Caco-2 (cell line): ENCODE data around the gene OR7G3. TPM values are rescaled to one million over a fixed set of nuclear protein-coding genes. Genes with fewer than 3 reads are reported as not detected.

Source experiments
- BruUV-seq: library from RNA; stranded (reverse); fragments of 400-500 nt; replicated peaks from 2 replicates; lab custom pipeline; 2021; lab: Mats Ljungman, UMichigan
- CTCF ChIA-PET: fragments of 300-600 bp; sonication (Branson Sonifier 250); formaldehyde crosslinking; loops from one replicate; lab custom pipeline; 2022; ENCODE audit warnings: antibody characterized with exemption; lab: Charles Lee
- POLR2A ChIA-PET: fragments of 300-600 bp; sonication (Branson Sonifier 250); formaldehyde crosslinking; loops from one replicate; lab custom pipeline; 2022; ENCODE audit warnings: antibody characterized with exemption; lab: Charles Lee
- DNase-seq, 2 experiments: peaks; one replicate each; pipeline versions ENCODE4 v3.0.0 to v3.0.0-alpha.2; 2020 to 2022
- H3K27me3 ChIP-seq: replicated peaks from 2 replicates; pipeline ENCODE4 v1.6.0; 2011; ENCODE audit warnings: low read length; ENCODE audit not compliant: control insufficient read depth, insufficient read depth
- H3K36me3 ChIP-seq: 2 replicates; pipeline ENCODE4 v1.5.1; 2011; ENCODE audit warnings: low read length; ENCODE audit not compliant: control insufficient read depth, insufficient read depth
- H3K4me1 ChIP-seq: fragments of 250-450 bp; sonication (Bioruptor Pico); 2 replicates; pipeline ENCODE4 v1.5.1; 2020; ENCODE audit warnings: mild to moderate bottlenecking
- H3K4me3 ChIP-seq: 2 replicates; pipeline ENCODE4 v1.5.1; 2011; ENCODE audit warnings: low read depth, mild to moderate bottlenecking, control low read depth, low read length
- H3K9me3 ChIP-seq: fragments of 250-450 bp; sonication (Bioruptor Pico); 2 replicates; pipeline ENCODE4 v1.5.1; 2020; ENCODE audit warnings: mild to moderate bottlenecking, moderate library complexity
- H3K27ac Mint-ChIP-seq: one replicate; pipeline ENCODE4 v1.8.0; 2022; ENCODE audit warnings: mixed read lengths; ENCODE audit not compliant: unreplicated experiment
- H3K27me3 Mint-ChIP-seq: one replicate; pipeline ENCODE4 v1.8.0; 2022; ENCODE audit warnings: mixed read lengths; ENCODE audit not compliant: insufficient read depth, unreplicated experiment
- H3K36me3 Mint-ChIP-seq: one replicate; pipeline ENCODE4 v1.8.0; 2022; ENCODE audit warnings: mild to moderate bottlenecking, mixed read lengths; ENCODE audit not compliant: insufficient read depth, unreplicated experiment
- H3K4me1 Mint-ChIP-seq: one replicate; pipeline ENCODE4 v1.8.0; 2022; ENCODE audit warnings: low read depth, mixed read lengths; ENCODE audit not compliant: unreplicated experiment
- H3K4me3 Mint-ChIP-seq: one replicate; pipeline ENCODE4 v1.8.0; 2022; ENCODE audit warnings: mild to moderate bottlenecking, moderate library complexity, mixed read lengths; ENCODE audit not compliant: unreplicated experiment
- H3K9me3 Mint-ChIP-seq: one replicate; pipeline ENCODE4 v1.8.0; 2022; ENCODE audit warnings: mixed read lengths; ENCODE audit not compliant: unreplicated experiment
- CTCF ChIP-seq, 2 experiments: fragments of 200-600 bp in 1 of 2; IDR thresholded peaks; 1 replicate in 1 of 2; 2 replicates in 1 of 2; pipeline versions ENCODE4 v1.5.1 to v1.8.0; 2011 to 2022; ENCODE audit warnings: antibody characterized with exemption in 1 of 2, control low read depth in 1 of 2, inconsistent platforms in 1 of 2, low read depth in 1 of 2, low read length in 1 of 2, mild to moderate bottlenecking in 1 of 2, moderate library complexity in 1 of 2; ENCODE audit not compliant: insufficient read depth in 1 of 2, severe bottlenecking in 1 of 2, unreplicated experiment in 1 of 2
- intact Hi-C: fragments of 100-400 bp; cut with micrococcal nuclease; formaldehyde crosslinking; loops from one replicate; pipeline ENCODE4 v1.10.0; 2022; ENCODE audit not compliant: unreplicated experiment
- total RNA-seq: library from RNA; stranded (reverse); gene quantifications from 2 replicates; pipeline ENCODE4 v1.2.3, GENCODE V29; 2022

Gene OR7G3
- total RNA-seq, 1 experiment from 2014 or later, result not detected

- Histone ChIP-seq H3K4me3 (no peak overlapping the region), H3K36me3 (peaks cover 1% of the 10 kb centered on the region), H3K27me3 (no peaks in the 10 kb centered on the region), H3K4me1 (no peaks in the 10 kb centered on the region), H3K9me3 (peaks cover 37% of the 10 kb centered on the region)
- H3K4me1 Mint-ChIP-seq, result no peaks in the 10 kb centered on the region
- H3K36me3 Mint-ChIP-seq, result peaks cover 77% of the 10 kb centered on the region
- ChIA-PET CTCF (no interaction called here), POLR2A (no interaction called here)
- peaks cover 61% of the 10 kb centered on the region for H3K9me3 Mint-ChIP-seq
- no peaks in the 10 kb centered on the region for H3K27me3 Mint-ChIP-seq
- no peak for DNase-seq
- no peak for TF ChIP-seq CTCF (IDR thresholded peaks at IDR 0.05; ENCODE audit: insufficient read depth in 1 of 2, low read depth in 1 of 2, low read length in 1 of 2, severe bottlenecking in 1 of 2, unreplicated experiment in 1 of 2)
- H3K4me3 Mint-ChIP-seq, result no peak overlapping the region
- H3K27ac Mint-ChIP-seq, result no peak overlapping the region
- no TSS peak for BruUV-seq
- intact Hi-C loops, result no loop called here
Observed at GRCh38 chr19:9151367-9151766, 24.6 kb upstream of the OR7G3 start.

GRCh38 chr19:9150650-9151049 lies 23.9 kb upstream of the OR7G3 start:
- POLR2A ChIA-PET, result no interaction called here
- CTCF ChIA-PET, result no interaction called here
- peaks cover 59% of the 10 kb centered on the region for H3K9me3 Mint-ChIP-seq

GRCh38 chr19:9149997-9150396 lies 23.2 kb upstream of the OR7G3 start:
- DNase-seq, result no peak
- Mint-ChIP-seq H3K4me1 (no peaks in the 10 kb centered on the region), H3K4me3 (no peak overlapping the region), H3K27ac (no peak overlapping the region), H3K27me3 (no peaks in the 10 kb centered on the region), H3K9me3 (peaks cover 59% of the 10 kb centered on the region), H3K36me3 (peaks cover 71% of the 10 kb centered on the region)
- peaks cover 47% of the 10 kb centered on the region for H3K9me3 ChIP-seq
- intact Hi-C loops, result no loop called here
- ChIA-PET POLR2A (no interaction called here), CTCF (no interaction called here)
- BruUV-seq, result no TSS peak
- no peak for TF ChIP-seq CTCF (IDR thresholded peaks at IDR 0.05; ENCODE audit: insufficient read depth in 1 of 2, low read depth in 1 of 2, low read length in 1 of 2, severe bottlenecking in 1 of 2, unreplicated experiment in 1 of 2)
- peaks cover 1% of the 10 kb centered on the region for H3K36me3 ChIP-seq
- no peak overlapping the region for H3K4me3 ChIP-seq
- no peaks in the 10 kb centered on the region for H3K27me3 ChIP-seq
- H3K4me1 ChIP-seq, result no peaks in the 10 kb centered on the region

More at GRCh38 chr19:9150650-9151049, 23.9 kb upstream of the OR7G3 start:
- no peaks in the 10 kb centered on the region for H3K27me3 Mint-ChIP-seq
- no peaks in the 10 kb centered on the region for H3K4me1 Mint-ChIP-seq
- BruUV-seq, result no TSS peak
- H3K9me3 ChIP-seq, result peaks cover 41% of the 10 kb centered on the region
- no peak overlapping the region for H3K27ac Mint-ChIP-seq
- no peaks in the 10 kb centered on the region for H3K27me3 ChIP-seq
- TF ChIP-seq CTCF (IDR thresholded peaks at IDR 0.05; ENCODE audit: insufficient read depth in 1 of 2, low read depth in 1 of 2, low read length in 1 of 2, severe bottlenecking in 1 of 2, unreplicated experiment in 1 of 2), result no peak
- peaks cover 1% of the 10 kb centered on the region for H3K36me3 ChIP-seq
- no peaks in the 10 kb centered on the region for H3K4me1 ChIP-seq
- peaks cover 71% of the 10 kb centered on the region for H3K36me3 Mint-ChIP-seq
- no peak overlapping the region for H3K4me3 ChIP-seq
- no peak overlapping the region for H3K4me3 Mint-ChIP-seq
- DNase-seq, result no peak
- intact Hi-C loops, result no loop called here
